ENCODE results near the gene MTMR2. TPM values are rescaled to one million over a fixed set of nuclear protein-coding genes. Genes with fewer than 3 reads are reported as not detected.

The MTMR2 gene
- total RNA-seq, 1 experiment from 2014 or later = 44.2 TPM

GRCh38 chr11:95912902-95913560 is 10.9 kb downstream of the MTMR2 start:
- no peaks in the 10 kb centered on the region for H3K36me3 ChIP-seq
- H3K4me3 ChIP-seq = no peak overlapping the region
- no peak for DNase-seq (ENCODE audit: low read depth in 1 of 2, low spot score in 2 of 2)
- H3K9me3 ChIP-seq (replicated peaks) = no peaks in the 10 kb centered on the region
- no peak overlapping the region; the same call in 1 of the 2 replicates for H3K27ac ChIP-seq
- peaks cover 22% of the 10 kb centered on the region for H3K4me1 ChIP-seq (replicated peaks)
- H3K27me3 ChIP-seq (replicated peaks) = no peaks in the 10 kb centered on the region

- H3K9me3 ChIP-seq (replicated peaks) = no peaks in the 10 kb centered on the region
- H3K27me3 ChIP-seq (replicated peaks) = no peaks in the 10 kb centered on the region
- peaks cover 9% of the 10 kb centered on the region; the same call in 1 of the 2 replicates for H3K4me1 ChIP-seq (replicated peaks)
- H3K27ac ChIP-seq = no peak overlapping the region
- DNase-seq (ENCODE audit: low read depth in 1 of 2, low spot score in 2 of 2) = no peak
- H3K4me3 ChIP-seq = no peak overlapping the region
- no peaks in the 10 kb centered on the region for H3K36me3 ChIP-seq
Measured at GRCh38 chr11:95911369-95911759, 12.5 kb downstream of the MTMR2 start.

GRCh38 chr11:95910638-95911368 is 13.1 kb downstream of the MTMR2 start:
- H3K27ac ChIP-seq = no peak overlapping the region
- no peak for DNase-seq (ENCODE audit: low read depth in 1 of 2, low spot score in 2 of 2)
- no peaks in the 10 kb centered on the region for H3K9me3 ChIP-seq (replicated peaks)
- H3K4me3 ChIP-seq = no peak overlapping the region
- no peaks in the 10 kb centered on the region for H3K36me3 ChIP-seq
- H3K27me3 ChIP-seq (replicated peaks) = no peaks in the 10 kb centered on the region
- H3K4me1 ChIP-seq (replicated peaks) = peaks cover 9% of the 10 kb centered on the region; the same call in 1 of the 2 replicates

GRCh38 chr11:95908826-95909225 is 15.1 kb downstream of the MTMR2 start:
- peaks cover 9% of the 10 kb centered on the region; the same call in 1 of the 2 replicates for H3K4me1 ChIP-seq (replicated peaks)
- H3K27ac ChIP-seq = no peak overlapping the region

GRCh38 chr11:95907476-95907875 is 16.4 kb downstream of the MTMR2 start:
- Histone ChIP-seq H3K36me3 (no peaks in the 10 kb centered on the region), H3K4me3 (no peak overlapping the region), H3K4me1 (replicated peaks) (no peaks in the 10 kb centered on the region), H3K27me3 (replicated peaks) (no peaks in the 10 kb centered on the region), H3K9me3 (replicated peaks) (no peaks in the 10 kb centered on the region), H3K27ac (no peak overlapping the region)
- no peak for DNase-seq (ENCODE audit: low read depth in 1 of 2, low spot score in 2 of 2)

More at GRCh38 chr11:95908826-95909225, 15.1 kb downstream of the MTMR2 start:
- Histone ChIP-seq H3K9me3 (replicated peaks) (no peaks in the 10 kb centered on the region), H3K4me3 (no peak overlapping the region), H3K36me3 (no peaks in the 10 kb centered on the region), H3K27me3 (replicated peaks) (no peaks in the 10 kb centered on the region)
- DNase-seq (ENCODE audit: low read depth in 1 of 2, low spot score in 2 of 2) = no peak

- no peak for DNase-seq (ENCODE audit: low read depth in 1 of 2, low spot score in 2 of 2)
- Histone ChIP-seq H3K4me3 (no peak overlapping the region), H3K36me3 (no peaks in the 10 kb centered on the region), H3K27me3 (replicated peaks) (no peaks in the 10 kb centered on the region), H3K4me1 (replicated peaks) (no peaks in the 10 kb centered on the region), H3K27ac (no peak overlapping the region), H3K9me3 (replicated peaks) (no peaks in the 10 kb centered on the region)
Measured at GRCh38 chr11:95904009-95904650, 19.8 kb downstream of the MTMR2 start.

- H3K27me3 ChIP-seq (replicated peaks) = no peaks in the 10 kb centered on the region
- H3K4me3 ChIP-seq = no peak overlapping the region
- no peaks in the 10 kb centered on the region for H3K4me1 ChIP-seq (replicated peaks)
- no peaks in the 10 kb centered on the region for H3K36me3 ChIP-seq
- H3K9me3 ChIP-seq (replicated peaks) = no peaks in the 10 kb centered on the region
- no peak overlapping the region for H3K27ac ChIP-seq
- no peak for DNase-seq (ENCODE audit: low read depth in 1 of 2, low spot score in 2 of 2)
Measured at GRCh38 chr11:95898782-95899181, 25.1 kb downstream of the MTMR2 start.

- H3K27ac ChIP-seq = no peak overlapping the region
- no peaks in the 10 kb centered on the region for H3K9me3 ChIP-seq (replicated peaks)
- no peak for DNase-seq (ENCODE audit: low read depth in 1 of 2, low spot score in 2 of 2)
- no peak overlapping the region for H3K4me3 ChIP-seq
- H3K27me3 ChIP-seq (replicated peaks) = no peaks in the 10 kb centered on the region
- H3K36me3 ChIP-seq = no peaks in the 10 kb centered on the region
- no peaks in the 10 kb centered on the region for H3K4me1 ChIP-seq (replicated peaks)
Measured at GRCh38 chr11:95897731-95898130, 26.2 kb downstream of the MTMR2 start.

GRCh38 chr11:95895815-95896214 is 28.1 kb downstream of the MTMR2 start:
- no peaks in the 10 kb centered on the region for H3K36me3 ChIP-seq
- H3K27me3 ChIP-seq (replicated peaks) = no peaks in the 10 kb centered on the region
- no peaks in the 10 kb centered on the region for H3K4me1 ChIP-seq (replicated peaks)
- no peak for DNase-seq (ENCODE audit: low read depth in 1 of 2, low spot score in 2 of 2)
- no peak overlapping the region for H3K4me3 ChIP-seq
- no peak overlapping the region for H3K27ac ChIP-seq
- H3K9me3 ChIP-seq (replicated peaks) = no peaks in the 10 kb centered on the region

GRCh38 chr11:95892892-95893570 is 30.9 kb downstream of the MTMR2 start:
- no peaks in the 10 kb centered on the region for H3K4me1 ChIP-seq (replicated peaks)
- H3K9me3 ChIP-seq (replicated peaks) = no peaks in the 10 kb centered on the region
- H3K27me3 ChIP-seq (replicated peaks) = no peaks in the 10 kb centered on the region
- no peak overlapping the region for H3K27ac ChIP-seq
- no peak overlapping the region for H3K4me3 ChIP-seq
- DNase-seq (ENCODE audit: low read depth in 1 of 2, low spot score in 2 of 2) = no peak
- no peaks in the 10 kb centered on the region for H3K36me3 ChIP-seq

GRCh38 chr11:95892492-95892891 is 31.4 kb downstream of the MTMR2 start:
- H3K27me3 ChIP-seq (replicated peaks) = no peaks in the 10 kb centered on the region
- DNase-seq (ENCODE audit: low read depth in 1 of 2, low spot score in 2 of 2) = no peak
- H3K4me3 ChIP-seq = no peak overlapping the region
- no peaks in the 10 kb centered on the region for H3K9me3 ChIP-seq (replicated peaks)
- no peak overlapping the region for H3K27ac ChIP-seq
- no peaks in the 10 kb centered on the region for H3K4me1 ChIP-seq (replicated peaks)
- H3K36me3 ChIP-seq = no peaks in the 10 kb centered on the region

GRCh38 chr11:95891423-95892170 is 32.3 kb downstream of the MTMR2 start:
- Histone ChIP-seq H3K9me3 (replicated peaks) (no peaks in the 10 kb centered on the region), H3K27me3 (replicated peaks) (no peaks in the 10 kb centered on the region), H3K36me3 (no peaks in the 10 kb centered on the region), H3K4me3 (no peak overlapping the region), H3K4me1 (replicated peaks) (no peaks in the 10 kb centered on the region), H3K27ac (no peak overlapping the region)
- DNase-seq (ENCODE audit: low read depth in 1 of 2, low spot score in 2 of 2) = no peak

- Histone ChIP-seq H3K36me3 (0 out of 2 replicates have a peak, but pooled peaks cover 5% of the 10 kb centered on the region), H3K27me3 (replicated peaks) (no peaks in the 10 kb centered on the region), H3K4me1 (replicated peaks) (peaks cover 5% of the 10 kb centered on the region; the same call in 1 of the 2 replicates), H3K9me3 (replicated peaks) (no peaks in the 10 kb centered on the region), H3K27ac (no peak overlapping the region), H3K4me3 (no peak overlapping the region)
- DNase-seq (ENCODE audit: low read depth in 1 of 2, low spot score in 2 of 2) = no peak
Measured at GRCh38 chr11:95888852-95889251, 35.1 kb downstream of the MTMR2 start.

All from SJSA1 (cell line).